GM23338 (cell line): ENCODE results near the gene DDX39B.

Source experiments
- CTCF ChIP-seq, 2 experiments: fragments of 200-600 bp in 1 of 2; sonication (generic) in 1 of 2; conservative IDR thresholded peaks; 2 replicates each; pipeline versions ENCODE4 v1.5.1 to v1.6.1; 2016 to 2017; ENCODE audit warnings: antibody characterized with exemption in 2 of 2, low read depth in 2 of 2, mild to moderate bottlenecking in 2 of 2, moderate library complexity in 1 of 2
- ETS1 ChIP-seq: IDR thresholded peaks from 2 replicates; pipeline ENCODE4 v1.6.1; 2016; ENCODE audit warnings: antibody characterized with exemption
- EZH2 ChIP-seq: fragments of 200-600 bp; sonication (generic); IDR thresholded peaks from one replicate; pipeline ENCODE4 v1.8.0; 2017; ENCODE audit warnings: antibody characterized with exemption, mild to moderate bottlenecking, low read depth; ENCODE audit not compliant: unreplicated experiment
- EZH2phosphoT487 ChIP-seq: fragments of 200-600 bp; sonication (generic); IDR thresholded peaks from one replicate; pipeline ENCODE4 v1.8.1; 2018; ENCODE audit warnings: antibody characterized with exemption; ENCODE audit not compliant: unreplicated experiment
- POLR2AphosphoS5 ChIP-seq: IDR thresholded peaks from 2 replicates; pipeline ENCODE4 v1.6.1; 2016; ENCODE audit warnings: antibody characterized with exemption, low read depth
- REST ChIP-seq: IDR thresholded peaks from one replicate; pipeline ENCODE4 v1.6.1; 2018; ENCODE audit warnings: antibody characterized with exemption; ENCODE audit not compliant: unreplicated experiment
- STAT1 ChIP-seq: IDR thresholded peaks from one replicate; pipeline ENCODE4 v1.6.1; 2016; ENCODE audit warnings: antibody characterized with exemption; ENCODE audit not compliant: unreplicated experiment
- ZNF114 ChIP-seq: fragments of 250-450 bp; sonication (Bioruptor Pico); IDR thresholded peaks from 2 replicates; pipeline ENCODE4 v1.5.0; 2020; ENCODE audit warnings: mild to moderate bottlenecking, moderate library complexity

- no peak for TF ChIP-seq CTCF (conservative IDR thresholded peaks at IDR 0.05; ENCODE audit: low read depth in 2 of 2)
- TF ChIP-seq EZH2: no peak
- TF ChIP-seq POLR2AphosphoS5: no peak
- TF ChIP-seq ETS1: no peak
- no peak for TF ChIP-seq EZH2phosphoT487
- TF ChIP-seq REST: no peak
- no peak for TF ChIP-seq STAT1
- no peak for TF ChIP-seq ZNF114
Observed at GRCh38 chr6:31579119-31579505, 37.3 kb upstream of the DDX39B start.
